Caco-2 (cell line): ENCODE results near the gene C4BPB. TPM values are rescaled to one million over a fixed set of nuclear protein-coding genes. Genes with fewer than 3 reads are reported as not detected.

Experiments
- BruUV-seq: library from RNA; stranded (reverse); fragments of 400-500 nt; replicated peaks from 2 replicates; lab custom pipeline; 2021; lab: Mats Ljungman, UMichigan
- CTCF ChIA-PET: fragments of 300-600 bp; sonication (Branson Sonifier 250); formaldehyde crosslinking; loops from one replicate; lab custom pipeline; 2022; ENCODE audit warnings: antibody characterized with exemption; lab: Charles Lee
- POLR2A ChIA-PET: fragments of 300-600 bp; sonication (Branson Sonifier 250); formaldehyde crosslinking; loops from one replicate; lab custom pipeline; 2022; ENCODE audit warnings: antibody characterized with exemption; lab: Charles Lee
- DNase-seq, 2 experiments: peaks; one replicate each; pipeline versions ENCODE4 v3.0.0 to v3.0.0-alpha.2; 2020 to 2022
- H3K27me3 ChIP-seq: replicated peaks from 2 replicates; pipeline ENCODE4 v1.6.0; 2011; ENCODE audit warnings: low read length; ENCODE audit not compliant: control insufficient read depth, insufficient read depth
- H3K36me3 ChIP-seq: 2 replicates; pipeline ENCODE4 v1.5.1; 2011; ENCODE audit warnings: low read length; ENCODE audit not compliant: control insufficient read depth, insufficient read depth
- H3K4me1 ChIP-seq: fragments of 250-450 bp; sonication (Bioruptor Pico); 2 replicates; pipeline ENCODE4 v1.5.1; 2020; ENCODE audit warnings: mild to moderate bottlenecking
- H3K4me3 ChIP-seq: 2 replicates; pipeline ENCODE4 v1.5.1; 2011; ENCODE audit warnings: low read depth, mild to moderate bottlenecking, control low read depth, low read length
- H3K9me3 ChIP-seq: fragments of 250-450 bp; sonication (Bioruptor Pico); 2 replicates; pipeline ENCODE4 v1.5.1; 2020; ENCODE audit warnings: mild to moderate bottlenecking, moderate library complexity
- H3K27ac Mint-ChIP-seq: one replicate; pipeline ENCODE4 v1.8.0; 2022; ENCODE audit warnings: mixed read lengths; ENCODE audit not compliant: unreplicated experiment
- H3K27me3 Mint-ChIP-seq: one replicate; pipeline ENCODE4 v1.8.0; 2022; ENCODE audit warnings: mixed read lengths; ENCODE audit not compliant: insufficient read depth, unreplicated experiment
- H3K36me3 Mint-ChIP-seq: one replicate; pipeline ENCODE4 v1.8.0; 2022; ENCODE audit warnings: mild to moderate bottlenecking, mixed read lengths; ENCODE audit not compliant: insufficient read depth, unreplicated experiment
- H3K4me1 Mint-ChIP-seq: one replicate; pipeline ENCODE4 v1.8.0; 2022; ENCODE audit warnings: low read depth, mixed read lengths; ENCODE audit not compliant: unreplicated experiment
- H3K4me3 Mint-ChIP-seq: one replicate; pipeline ENCODE4 v1.8.0; 2022; ENCODE audit warnings: mild to moderate bottlenecking, moderate library complexity, mixed read lengths; ENCODE audit not compliant: unreplicated experiment
- H3K9me3 Mint-ChIP-seq: one replicate; pipeline ENCODE4 v1.8.0; 2022; ENCODE audit warnings: mixed read lengths; ENCODE audit not compliant: unreplicated experiment
- intact Hi-C: fragments of 100-400 bp; cut with micrococcal nuclease; formaldehyde crosslinking; loops from one replicate; pipeline ENCODE4 v1.10.0; 2022; ENCODE audit not compliant: unreplicated experiment
- total RNA-seq: library from RNA; stranded (reverse); gene quantifications from 2 replicates; pipeline ENCODE4 v1.2.3, GENCODE V29; 2022
- TF ChIP-seq, protein P1 (sequence below), 2 experiments: fragments of 200-600 bp in 1 of 2; IDR thresholded peaks; 1 replicate in 1 of 2; 2 replicates in 1 of 2; pipeline versions ENCODE4 v1.5.1 to v1.8.0; 2011 to 2022; ENCODE audit warnings: antibody characterized with exemption in 1 of 2, control low read depth in 1 of 2, inconsistent platforms in 1 of 2, low read depth in 1 of 2, low read length in 1 of 2, mild to moderate bottlenecking in 1 of 2, moderate library complexity in 1 of 2; ENCODE audit not compliant: insufficient read depth in 1 of 2, severe bottlenecking in 1 of 2, unreplicated experiment in 1 of 2

The C4BPB gene
- total RNA-seq, 1 experiment from 2014 or later = 99.8 TPM

GRCh38 chr1:207091200-207091908 lies 2.7 kb downstream of the C4BPB start:
- peak in 1 of 2 experiments; percentile 17 for DNase-seq
- no TSS peak for BruUV-seq
- intact Hi-C loops = no loop called here

DNA sequence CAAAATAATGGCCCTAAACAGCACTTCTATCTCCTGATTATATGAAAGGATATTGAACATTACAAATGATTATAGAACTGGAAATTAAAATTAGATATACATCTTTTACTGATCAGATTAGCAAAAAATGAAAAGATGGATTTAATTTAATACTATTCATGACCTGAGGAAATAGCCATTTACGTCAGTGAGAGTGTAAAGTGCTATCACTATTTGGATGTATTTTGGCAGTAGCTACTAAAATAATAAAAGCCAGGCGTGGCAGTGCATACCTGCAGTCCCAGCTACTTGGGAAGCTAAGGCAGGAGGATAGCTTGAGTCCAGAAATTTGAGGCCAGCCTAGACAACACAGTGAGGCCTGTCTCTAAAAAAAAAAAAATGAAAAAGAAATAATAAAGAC lies 5.3 kb downstream of the C4BPB start:
- no peak for DNase-seq
- Mint-ChIP-seq H3K9me3 (peaks cover 24% of the 10 kb centered on the region), H3K4me1 (peaks cover 18% of the 10 kb centered on the region), H3K27me3 (no peaks in the 10 kb centered on the region), H3K36me3 (peaks cover 66% of the 10 kb centered on the region), H3K4me3 (no peak overlapping the region), H3K27ac (no peak overlapping the region)
- intact Hi-C loops = no loop called here
- H3K4me3 ChIP-seq = no peak overlapping the region
- H3K4me1 ChIP-seq = peaks cover 26% of the 10 kb centered on the region
- no peaks in the 10 kb centered on the region for H3K27me3 ChIP-seq
- BruUV-seq = no TSS peak
- ChIA-PET CTCF (no interaction called here), POLR2A (interaction anchor here (0.7 kb wide), 1 partner anchor 236 kb away, joined by 3 read pairs; no protein-coding TSS in a partner anchor)
- H3K36me3 ChIP-seq = peaks cover 3% of the 10 kb centered on the region
- TF ChIP-seq, protein P1, sequence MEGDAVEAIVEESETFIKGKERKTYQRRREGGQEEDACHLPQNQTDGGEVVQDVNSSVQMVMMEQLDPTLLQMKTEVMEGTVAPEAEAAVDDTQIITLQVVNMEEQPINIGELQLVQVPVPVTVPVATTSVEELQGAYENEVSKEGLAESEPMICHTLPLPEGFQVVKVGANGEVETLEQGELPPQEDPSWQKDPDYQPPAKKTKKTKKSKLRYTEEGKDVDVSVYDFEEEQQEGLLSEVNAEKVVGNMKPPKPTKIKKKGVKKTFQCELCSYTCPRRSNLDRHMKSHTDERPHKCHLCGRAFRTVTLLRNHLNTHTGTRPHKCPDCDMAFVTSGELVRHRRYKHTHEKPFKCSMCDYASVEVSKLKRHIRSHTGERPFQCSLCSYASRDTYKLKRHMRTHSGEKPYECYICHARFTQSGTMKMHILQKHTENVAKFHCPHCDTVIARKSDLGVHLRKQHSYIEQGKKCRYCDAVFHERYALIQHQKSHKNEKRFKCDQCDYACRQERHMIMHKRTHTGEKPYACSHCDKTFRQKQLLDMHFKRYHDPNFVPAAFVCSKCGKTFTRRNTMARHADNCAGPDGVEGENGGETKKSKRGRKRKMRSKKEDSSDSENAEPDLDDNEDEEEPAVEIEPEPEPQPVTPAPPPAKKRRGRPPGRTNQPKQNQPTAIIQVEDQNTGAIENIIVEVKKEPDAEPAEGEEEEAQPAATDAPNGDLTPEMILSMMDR (IDR thresholded peaks at IDR 0.05; ENCODE audit: insufficient read depth in 1 of 2, low read depth in 1 of 2, low read length in 1 of 2, severe bottlenecking in 1 of 2, unreplicated experiment in 1 of 2) = no peak
- H3K9me3 ChIP-seq = peaks cover 23% of the 10 kb centered on the region

More at GRCh38 chr1:207091200-207091908, 2.7 kb downstream of the C4BPB start:
- Histone ChIP-seq H3K36me3 (no peaks in the 10 kb centered on the region; the same call in 1 of the 2 replicates), H3K4me3 (peak overlapping the region; percentile 17), H3K4me1 (peaks cover 52% of the 10 kb centered on the region), H3K27me3 (no peaks in the 10 kb centered on the region), H3K9me3 (peaks cover 3% of the 10 kb centered on the region; the same call in 1 of the 2 replicates)
- Mint-ChIP-seq H3K4me3 (peak overlapping the region; percentile 71), H3K4me1 (peaks cover 38% of the 10 kb centered on the region), H3K27ac (peak overlapping the region; percentile 67), H3K9me3 (peaks cover 23% of the 10 kb centered on the region), H3K27me3 (no peaks in the 10 kb centered on the region), H3K36me3 (peaks cover 41% of the 10 kb centered on the region)
- POLR2A ChIA-PET = no interaction called here
- TF ChIP-seq, protein P1 (IDR thresholded peaks at IDR 0.05; ENCODE audit: insufficient read depth in 1 of 2, low read depth in 1 of 2, low read length in 1 of 2, severe bottlenecking in 1 of 2, unreplicated experiment in 1 of 2) = peak in 1 of 2 experiments; percentile 21
- CTCF ChIA-PET = no interaction called here

- peaks cover 27% of the 10 kb centered on the region for H3K9me3 ChIP-seq
- H3K4me3 ChIP-seq = no peak overlapping the region
- peaks cover 19% of the 10 kb centered on the region for H3K4me1 Mint-ChIP-seq
- H3K27ac Mint-ChIP-seq = no peak overlapping the region
- no TSS peak for BruUV-seq
- CTCF ChIA-PET = no interaction called here
- POLR2A ChIA-PET = no interaction called here
- intact Hi-C loops = no loop called here
- H3K36me3 ChIP-seq = peaks cover 3% of the 10 kb centered on the region
- H3K4me1 ChIP-seq = peaks cover 6% of the 10 kb centered on the region; the same call in 1 of the 2 replicates
- H3K36me3 Mint-ChIP-seq = peaks cover 64% of the 10 kb centered on the region
- H3K27me3 Mint-ChIP-seq = no peaks in the 10 kb centered on the region
- no peak overlapping the region for H3K4me3 Mint-ChIP-seq
- no peaks in the 10 kb centered on the region for H3K27me3 ChIP-seq
- H3K9me3 Mint-ChIP-seq = peaks cover 50% of the 10 kb centered on the region
- no peak for DNase-seq
- TF ChIP-seq, protein P1 (IDR thresholded peaks at IDR 0.05; ENCODE audit: insufficient read depth in 1 of 2, low read depth in 1 of 2, low read length in 1 of 2, severe bottlenecking in 1 of 2, unreplicated experiment in 1 of 2) = no peak
Measured at GRCh38 chr1:207097871-207098324, 9.2 kb downstream of the C4BPB start.
